HG02973 (cell line): ENCODE results near the gene SSRP1.

Experiments
- ATAC-seq: cut with Tn5 transposase; IDR thresholded peaks from one replicate; pipeline ENCODE4 v1.9.1; 2021; ENCODE audit warnings: moderate library complexity; ENCODE audit not compliant: unreplicated experiment

The SSRP1 gene

GRCh38 chr11:57359896-57360690 lies 24.4 kb upstream of the SSRP1 start:
- ATAC-seq, result no peak

- no peak for ATAC-seq
These were observed 23.7 kb upstream of the SSRP1 start for GRCh38 chr11:57359396-57359795.

DNA sequence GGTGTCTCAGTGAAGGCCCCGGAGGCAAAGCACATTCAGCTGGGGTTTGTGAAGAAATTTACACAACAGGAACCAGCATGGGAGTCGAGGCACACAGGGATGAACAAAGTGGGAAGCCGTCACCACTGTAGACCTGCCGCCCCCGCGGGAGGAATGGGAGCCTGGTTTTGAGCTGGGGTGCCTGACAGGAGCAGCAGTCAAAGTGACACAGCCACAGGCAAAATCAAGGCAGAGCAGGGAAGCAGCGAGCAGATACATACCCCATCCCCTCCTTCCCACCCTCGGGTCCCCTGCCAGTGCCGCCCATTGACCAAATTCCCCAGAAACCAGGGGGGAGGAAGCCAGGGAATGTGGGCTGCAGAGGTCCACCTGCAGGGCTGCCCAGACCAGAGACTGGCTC lies 23.3 kb upstream of the SSRP1 start:
- ATAC-seq, result no peak

- no peak for ATAC-seq
These were observed 22.9 kb upstream of the SSRP1 start for GRCh38 chr11:57358543-57358961.

DNA sequence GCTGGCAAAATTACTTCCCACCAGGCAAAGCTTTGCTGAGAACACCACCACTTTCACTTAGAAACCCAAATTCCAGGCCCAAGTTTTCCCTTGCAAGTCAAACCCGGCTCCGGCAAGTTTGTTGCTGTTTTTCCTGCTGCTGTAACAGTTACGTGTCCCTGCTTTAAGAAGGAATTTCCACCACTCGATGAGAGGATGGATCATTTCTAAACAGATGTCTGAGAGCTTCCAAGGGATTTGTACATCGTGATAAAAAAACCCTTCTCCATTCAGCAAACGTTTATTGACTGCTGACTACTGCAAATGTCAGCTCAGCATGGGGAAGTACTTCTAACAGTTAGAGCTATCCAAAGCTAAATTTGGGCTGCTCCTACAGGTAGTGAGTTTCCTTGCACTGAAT lies 22.2 kb upstream of the SSRP1 start:
- ATAC-seq, result no peak

- no peak for ATAC-seq
These were observed 21.6 kb upstream of the SSRP1 start for GRCh38 chr11:57357310-57357709.

- no peak for ATAC-seq
These were observed 20.6 kb upstream of the SSRP1 start for GRCh38 chr11:57356268-57356667.

- no peak for ATAC-seq
These were observed 19.0 kb upstream of the SSRP1 start for GRCh38 chr11:57354699-57355098.

- ATAC-seq, result no peak
These were observed 18.2 kb upstream of the SSRP1 start for GRCh38 chr11:57353852-57354251.

DNA sequence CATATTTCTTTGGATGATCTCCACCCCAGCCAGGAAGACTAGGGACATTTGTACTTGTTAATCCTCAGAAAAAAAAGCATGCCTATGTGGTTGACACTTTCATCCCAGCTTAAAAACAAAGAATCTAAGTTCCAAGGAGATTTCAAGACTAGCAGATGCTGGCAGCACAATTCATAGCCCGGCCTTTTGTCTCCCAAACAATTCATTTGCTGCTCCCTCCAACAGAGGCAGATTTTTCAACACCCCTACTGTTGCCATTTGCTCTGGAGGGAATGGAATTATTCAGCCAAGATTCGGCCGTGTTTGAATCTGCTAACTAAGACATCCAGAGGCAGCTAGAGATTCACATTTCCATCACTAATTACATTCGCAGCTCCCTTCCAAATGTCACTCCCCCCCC lies 17.8 kb upstream of the SSRP1 start:
- ATAC-seq, result no peak

DNA sequence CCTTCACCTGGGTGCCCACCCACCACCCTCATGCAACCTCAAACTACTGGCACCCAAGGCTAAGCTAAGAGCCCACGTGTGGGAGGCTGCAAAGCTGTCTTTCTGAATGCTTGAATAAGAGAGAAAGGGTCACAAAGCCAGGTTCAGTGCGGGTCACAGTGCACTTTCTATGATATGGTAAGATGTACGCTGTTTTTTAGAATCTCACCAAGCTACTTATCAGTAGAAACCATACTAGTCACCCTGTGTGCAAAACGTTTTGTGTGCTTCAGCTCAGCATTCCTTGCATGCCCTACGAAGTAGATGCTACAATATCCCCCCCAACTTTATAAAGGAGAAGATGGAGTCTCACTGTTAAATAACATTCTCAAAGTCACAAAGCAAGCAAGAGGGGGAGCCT lies 17.3 kb upstream of the SSRP1 start:
- ATAC-seq, result no peak

DNA sequence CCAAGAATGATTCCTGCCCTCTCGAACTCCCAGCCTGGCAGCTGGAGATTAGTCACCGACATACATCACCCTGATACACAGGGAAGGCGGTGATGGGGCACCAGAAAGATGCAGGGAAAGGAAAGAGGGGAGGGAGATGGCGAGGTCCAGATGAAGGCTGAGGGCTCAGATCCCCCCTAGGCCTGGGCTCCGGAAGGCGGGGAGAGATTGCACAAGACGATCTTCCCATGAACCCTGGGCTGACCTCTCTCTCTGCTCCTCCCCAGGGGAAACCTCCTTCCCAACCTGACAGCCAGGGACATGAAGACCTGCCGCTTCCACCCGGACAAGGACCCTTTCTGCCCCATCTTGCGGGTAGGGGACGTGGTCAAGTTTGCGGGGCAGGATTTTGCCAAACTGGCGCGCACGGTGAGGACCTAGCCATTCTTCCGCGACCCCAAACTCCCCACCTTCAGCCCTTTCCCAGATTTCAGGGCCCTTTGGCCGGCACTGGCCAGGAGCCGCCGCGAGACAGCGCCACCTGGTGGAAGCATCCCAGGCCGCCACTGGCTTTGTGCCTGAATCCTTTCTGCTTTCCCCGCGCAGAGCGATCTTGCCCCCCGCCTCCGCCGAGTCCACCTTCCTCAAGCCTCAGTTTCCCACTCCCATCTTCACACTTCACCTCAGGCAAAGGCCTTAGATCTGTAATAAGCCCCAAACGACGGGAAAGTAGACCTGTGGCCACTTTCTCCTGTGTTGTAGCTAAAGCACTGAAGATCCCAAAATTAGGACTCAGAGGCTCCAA lies 14.0 kb upstream of the SSRP1 start:
- ATAC-seq, result no peak

GRCh38 chr11:57348636-57349313 lies 13.1 kb upstream of the SSRP1 start:
- ATAC-seq, result no peak

DNA sequence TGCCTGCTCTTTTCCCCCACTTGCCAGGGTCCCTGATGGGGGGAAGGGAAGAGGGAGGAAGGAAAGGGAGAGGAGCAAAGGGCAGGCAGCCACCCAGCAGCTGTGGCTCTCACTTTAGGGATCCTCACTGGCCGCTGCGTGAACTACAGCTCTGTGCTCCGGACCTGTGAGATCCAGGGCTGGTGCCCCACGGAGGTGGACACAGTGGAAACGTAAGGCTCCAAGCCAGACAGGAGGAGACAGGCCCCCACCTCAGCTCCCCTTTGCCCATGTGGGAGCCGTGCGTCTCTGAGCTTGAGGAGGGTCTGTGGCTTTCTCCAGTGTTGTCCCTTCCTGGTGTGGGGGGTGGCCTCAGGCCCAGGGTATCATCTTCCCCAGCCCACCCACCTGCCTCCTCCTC lies 12.4 kb upstream of the SSRP1 start:
- no peak for ATAC-seq

GRCh38 chr11:57347336-57347735 lies 11.6 kb upstream of the SSRP1 start:
- no peak for ATAC-seq

- peak; percentile 64 for ATAC-seq
These were observed 10.0 kb upstream of the SSRP1 start for GRCh38 chr11:57345555-57346211.

DNA sequence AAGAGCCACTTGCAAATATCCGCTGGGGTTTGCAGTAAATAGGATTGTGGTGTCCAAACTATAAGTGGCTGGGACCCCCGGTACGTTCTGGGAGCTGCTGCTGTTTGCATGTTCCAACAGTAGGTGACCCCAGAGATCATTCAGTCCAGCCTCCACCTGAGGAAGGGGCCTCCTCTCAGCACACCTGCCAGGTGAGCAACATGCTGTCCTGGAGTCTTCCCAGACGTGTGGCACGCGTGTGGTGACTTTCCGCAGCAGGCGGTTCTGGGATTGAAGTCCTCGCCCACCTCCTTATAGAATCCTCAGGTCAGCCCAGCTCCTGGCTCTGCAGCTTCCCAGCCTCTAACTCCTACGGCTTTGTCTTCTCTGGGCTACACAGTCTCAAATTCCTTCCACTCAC lies 9.1 kb upstream of the SSRP1 start:
- no peak for ATAC-seq

DNA sequence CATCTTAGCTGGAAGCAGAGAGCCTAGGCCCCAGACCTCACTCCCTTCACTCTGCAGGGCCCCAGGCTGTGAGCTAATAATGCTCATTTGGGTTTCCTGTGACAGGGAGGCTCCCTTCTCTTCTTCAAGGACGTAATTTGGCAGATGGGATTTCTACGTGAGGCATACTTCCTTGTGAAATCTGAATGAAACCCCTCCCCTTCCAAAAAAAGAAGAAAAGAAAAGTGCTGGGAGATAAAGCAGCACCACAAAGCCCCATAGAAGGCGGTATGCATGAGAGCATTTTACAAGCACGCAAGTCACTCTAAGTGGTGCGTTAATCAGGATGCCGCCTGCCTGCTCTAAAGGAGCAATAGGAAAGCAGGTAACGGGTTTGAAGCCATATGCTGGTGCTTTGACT lies 8.1 kb upstream of the SSRP1 start:
- no peak for ATAC-seq

GRCh38 chr11:57342702-57343101 lies 7.0 kb upstream of the SSRP1 start:
- no peak for ATAC-seq

GRCh38 chr11:57341250-57341808 lies 5.6 kb upstream of the SSRP1 start:
- no peak for ATAC-seq

DNA sequence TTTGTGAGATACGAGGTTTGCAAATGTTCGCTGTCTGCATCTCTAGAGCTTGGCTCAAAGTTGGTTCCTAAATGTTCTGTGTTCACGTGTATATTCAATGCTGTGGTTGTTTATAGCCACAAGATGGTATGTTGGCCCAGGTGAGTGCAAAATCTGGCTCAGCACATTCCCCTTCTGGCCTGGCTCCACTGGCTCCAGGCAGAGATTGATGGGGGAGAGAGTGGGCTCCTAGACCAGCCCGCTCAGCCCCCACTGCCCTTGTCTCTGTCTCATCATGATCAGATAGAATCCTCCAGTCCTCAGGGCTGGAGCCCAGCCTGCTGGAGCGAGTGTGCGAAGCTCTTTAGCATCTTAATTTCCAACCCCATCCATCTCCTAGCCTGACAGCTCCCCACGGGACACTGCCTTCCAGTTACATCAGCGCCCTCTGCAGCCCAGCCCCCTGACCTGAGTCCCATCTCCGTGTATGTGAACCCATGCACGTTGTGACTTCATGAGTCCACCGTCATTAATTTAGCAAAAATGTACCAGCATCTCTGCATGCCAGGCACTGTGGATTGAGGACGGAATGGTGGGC lies 4.4 kb upstream of the SSRP1 start:
- no peak for ATAC-seq
